K562 (cell line): Measurements from ENCODE around the gene SPCS2. TPM values are rescaled to one million over a fixed set of nuclear protein-coding genes. Genes with fewer than 3 reads are reported as not detected.
A peak's percentile ranks its signal among the peaks of the same experiment; 100 is the strongest.

Source experiments
- ESRRB ChIP-seq: fragments of 250-450 bp; sonication (Bioruptor Pico); IDR thresholded peaks from 2 replicates; pipeline ENCODE4 v1.5.0; 2020; ENCODE audit warnings: mild to moderate bottlenecking, moderate library complexity, borderline replicate concordance
- HMGN3 ChIP-seq: IDR thresholded peaks from 2 replicates; pipeline ENCODE4 v1.6.1; 2011; ENCODE audit warnings: borderline replicate concordance, low read depth, mild to moderate bottlenecking, mixed read lengths, low read length; ENCODE audit not compliant: insufficient read length; ENCODE audit errors: extremely low read depth
- NR4A1 ChIP-seq, 2 experiments: fragments of 250-450 bp in 1 of 2; fragments of 450-650 bp in 1 of 2; sonication (Bioruptor Pico) in 1 of 2; IDR thresholded peaks; 2 replicates each; pipeline versions ENCODE4 v1.4.0 to v1.6.1; 2016 to 2020; ENCODE audit warnings: mild to moderate bottlenecking in 2 of 2, missing compliant biosample characterization in 1 of 2, missing genetic modification characterization in 1 of 2, moderate library complexity in 1 of 2
- POLR2G ChIP-seq: fragments of 200-400 bp; formaldehyde crosslinking; IDR thresholded peaks from 2 replicates; pipeline ENCODE4 v1.6.1; 2017; ENCODE audit warnings: low read depth, mild to moderate bottlenecking, antibody characterized with exemption, low read length, moderate library complexity
- PRPF4 ChIP-seq: fragments of 200-400 bp; formaldehyde crosslinking; IDR thresholded peaks from one replicate; pipeline ENCODE4 v1.6.1; 2017; ENCODE audit warnings: low read length, low read depth, mild to moderate bottlenecking; ENCODE audit not compliant: insufficient read depth, poor library complexity, severe bottlenecking
- XRCC5 ChIP-seq: fragments of 200-400 bp; formaldehyde crosslinking; IDR thresholded peaks from 2 replicates; pipeline ENCODE4 v1.6.1; 2017; ENCODE audit warnings: low read depth, mild to moderate bottlenecking, low read length
- ZNF184 ChIP-seq: sonication (generic); formaldehyde crosslinking; IDR thresholded peaks from 2 replicates; pipeline ENCODE4 v1.5.0; 2020; ENCODE audit warnings: missing genetic modification reagents
- ZNF282 ChIP-seq: sonication (generic); formaldehyde crosslinking; IDR thresholded peaks from 2 replicates; pipeline ENCODE4 v1.8.1; 2023; ENCODE audit warnings: missing genetic modification reagents
- ZNF316 ChIP-seq: fragments of 450-650 bp; IDR thresholded peaks from 2 replicates; pipeline ENCODE4 v1.6.1; 2016
- polyA plus RNA-seq, 8 experiments: library from polyadenylated mRNA; depleted of rRNA in 4 of 8; stranded (reverse) in 5 of 8; unstranded in 3 of 8; fragments of >200 nt; fragmentation: Nextera tagmentation in 2 of 8; fragmentation: Illumina TruSeq in 1 of 8; extraction: Ambion mirVana in 2 of 8; extraction: Trizol in 1 of 8; gene quantifications; 2 replicates each; pipeline versions ENCODE4 v1.2.1 to v1.2.3, GENCODE V29; 2011 to 2014; ENCODE audit warnings: inconsistent platforms in 1 of 8, missing spikeins in 1 of 8
- total RNA-seq, 7 experiments: library from RNA; depleted of rRNA in 6 of 7; stranded (reverse); fragments of >200 nt in 6 of 7; fragmentation: Illumina TruSeq in 2 of 7; extraction: Trizol in 2 of 7; gene quantifications; 2 replicates each; pipeline versions ENCODE4 v1.2.1 to v1.2.3, GENCODE V29; 2011 to 2021; ENCODE audit warnings: low replicate concordance in 1 of 7
- TF ChIP-seq, protein P1 (sequence below): sonication (generic); formaldehyde crosslinking; IDR thresholded peaks from 2 replicates; pipeline ENCODE4 v1.8.1; 2023; ENCODE audit warnings: mild to moderate bottlenecking, missing genetic modification reagents
- TF ChIP-seq, protein P2 (sequence below): IDR thresholded peaks from 2 replicates; pipeline ENCODE4 v1.6.1; 2014; ENCODE audit warnings: antibody characterized with exemption
- TF ChIP-seq, protein P3 (sequence below), 3 experiments: IDR thresholded peaks in 2 of 3; conservative IDR thresholded peaks in 1 of 3; 2 replicates each; pipeline ENCODE4 v1.5.1; 2011 to 2012; ENCODE audit warnings: low read length in 3 of 3, mild to moderate bottlenecking in 3 of 3, control low read depth in 2 of 3, improper control_type of control experiment in 1 of 3, inconsistent platforms in 1 of 3, low read depth in 1 of 3, mixed read lengths in 1 of 3, moderate library complexity in 1 of 3; ENCODE audit not compliant: insufficient read depth in 2 of 3
- TF ChIP-seq, protein P4 (sequence below): sonication (generic); formaldehyde crosslinking; IDR thresholded peaks from 2 replicates; pipeline ENCODE4 v1.8.0; 2022; ENCODE audit warnings: mild to moderate bottlenecking, missing genetic modification reagents
- TF ChIP-seq, protein P5 (sequence below), 2 experiments: fragments of 150-350 bp in 1 of 2; IDR thresholded peaks; 2 replicates each; pipeline ENCODE4 v1.6.1; 2012 to 2016; ENCODE audit warnings: low read depth in 2 of 2, low read length in 2 of 2, mild to moderate bottlenecking in 1 of 2, moderate library complexity in 1 of 2
- TF ChIP-seq, protein P6 (sequence below): fragments of 450-650 bp; formaldehyde crosslinking; conservative IDR thresholded peaks from 2 replicates; pipeline ENCODE4 v1.4.0; 2022; ENCODE audit warnings: mild to moderate bottlenecking, missing genetic modification characterization

The SPCS2 gene
- total and polyA plus RNA-seq, 9 of the 15 experiments (the other 6 are each of a cell fraction or from before 2014, with no cell fraction given) = 38.2 to 458 (median 193) TPM

DNA sequence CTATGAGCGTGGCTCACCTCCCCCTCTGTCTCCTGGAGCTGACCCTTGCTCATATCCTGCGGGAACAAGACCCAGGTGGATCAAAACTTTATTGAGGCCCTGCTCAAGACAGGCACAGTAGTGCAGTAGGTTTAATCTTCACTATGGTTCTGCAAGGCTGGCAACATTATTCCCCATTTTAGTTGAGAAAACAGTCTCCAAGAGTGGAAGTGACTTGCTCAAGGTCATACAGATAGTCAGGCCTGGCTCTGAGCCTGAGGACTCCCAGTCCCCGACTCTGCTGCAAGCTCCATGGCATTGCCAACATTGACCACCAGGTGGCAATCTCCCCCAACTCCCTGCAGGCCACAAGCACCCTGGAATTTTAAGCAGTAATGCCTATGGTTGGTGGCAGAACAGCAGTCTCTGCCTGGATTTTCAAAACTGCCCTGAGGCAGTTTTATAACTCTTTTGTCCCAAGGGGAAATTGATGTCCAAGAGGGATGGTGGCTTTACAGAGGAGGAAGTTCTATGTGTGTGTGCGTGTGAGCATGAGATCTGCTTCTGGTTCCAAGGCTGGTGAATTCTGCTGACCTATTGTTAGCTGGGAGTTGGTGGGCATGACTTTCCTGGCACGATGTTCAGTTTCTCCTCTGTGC lies 73.8 kb downstream of the SPCS2 start (continued):
- TF ChIP-seq, protein P1, sequence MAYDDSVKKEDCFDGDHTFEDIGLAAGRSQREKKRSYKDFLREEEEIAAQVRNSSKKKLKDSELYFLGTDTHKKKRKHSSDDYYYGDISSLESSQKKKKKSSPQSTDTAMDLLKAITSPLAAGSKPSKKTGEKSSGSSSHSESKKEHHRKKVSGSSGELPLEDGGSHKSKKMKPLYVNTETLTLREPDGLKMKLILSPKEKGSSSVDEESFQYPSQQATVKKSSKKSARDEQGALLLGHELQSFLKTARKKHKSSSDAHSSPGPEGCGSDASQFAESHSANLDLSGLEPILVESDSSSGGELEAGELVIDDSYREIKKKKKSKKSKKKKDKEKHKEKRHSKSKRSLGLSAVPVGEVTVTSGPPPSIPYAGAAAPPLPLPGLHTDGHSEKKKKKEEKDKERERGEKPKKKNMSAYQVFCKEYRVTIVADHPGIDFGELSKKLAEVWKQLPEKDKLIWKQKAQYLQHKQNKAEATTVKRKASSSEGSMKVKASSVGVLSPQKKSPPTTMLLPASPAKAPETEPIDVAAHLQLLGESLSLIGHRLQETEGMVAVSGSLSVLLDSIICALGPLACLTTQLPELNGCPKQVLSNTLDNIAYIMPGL (CRISPR knock-in tag) = no peak; the same call in 1 of the 2 replicates
- TF ChIP-seq, protein P2, sequence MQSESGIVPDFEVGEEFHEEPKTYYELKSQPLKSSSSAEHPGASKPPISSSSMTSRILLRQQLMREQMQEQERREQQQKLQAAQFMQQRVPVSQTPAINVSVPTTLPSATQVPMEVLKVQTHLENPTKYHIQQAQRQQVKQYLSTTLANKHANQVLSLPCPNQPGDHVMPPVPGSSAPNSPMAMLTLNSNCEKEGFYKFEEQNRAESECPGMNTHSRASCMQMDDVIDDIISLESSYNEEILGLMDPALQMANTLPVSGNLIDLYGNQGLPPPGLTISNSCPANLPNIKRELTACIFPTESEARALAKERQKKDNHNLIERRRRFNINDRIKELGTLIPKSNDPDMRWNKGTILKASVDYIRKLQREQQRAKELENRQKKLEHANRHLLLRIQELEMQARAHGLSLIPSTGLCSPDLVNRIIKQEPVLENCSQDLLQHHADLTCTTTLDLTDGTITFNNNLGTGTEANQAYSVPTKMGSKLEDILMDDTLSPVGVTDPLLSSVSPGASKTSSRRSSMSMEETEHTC = no peak
- TF ChIP-seq, protein P3, sequence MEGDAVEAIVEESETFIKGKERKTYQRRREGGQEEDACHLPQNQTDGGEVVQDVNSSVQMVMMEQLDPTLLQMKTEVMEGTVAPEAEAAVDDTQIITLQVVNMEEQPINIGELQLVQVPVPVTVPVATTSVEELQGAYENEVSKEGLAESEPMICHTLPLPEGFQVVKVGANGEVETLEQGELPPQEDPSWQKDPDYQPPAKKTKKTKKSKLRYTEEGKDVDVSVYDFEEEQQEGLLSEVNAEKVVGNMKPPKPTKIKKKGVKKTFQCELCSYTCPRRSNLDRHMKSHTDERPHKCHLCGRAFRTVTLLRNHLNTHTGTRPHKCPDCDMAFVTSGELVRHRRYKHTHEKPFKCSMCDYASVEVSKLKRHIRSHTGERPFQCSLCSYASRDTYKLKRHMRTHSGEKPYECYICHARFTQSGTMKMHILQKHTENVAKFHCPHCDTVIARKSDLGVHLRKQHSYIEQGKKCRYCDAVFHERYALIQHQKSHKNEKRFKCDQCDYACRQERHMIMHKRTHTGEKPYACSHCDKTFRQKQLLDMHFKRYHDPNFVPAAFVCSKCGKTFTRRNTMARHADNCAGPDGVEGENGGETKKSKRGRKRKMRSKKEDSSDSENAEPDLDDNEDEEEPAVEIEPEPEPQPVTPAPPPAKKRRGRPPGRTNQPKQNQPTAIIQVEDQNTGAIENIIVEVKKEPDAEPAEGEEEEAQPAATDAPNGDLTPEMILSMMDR (IDR thresholded peaks at IDR 0.05 in 2 of 3, conservative IDR thresholded peaks at IDR 0.05 in 1 of 3; ENCODE audit: insufficient read depth in 2 of 3, low read depth in 1 of 3, low read length in 3 of 3) = peak; percentile 97 to 99 (median 99)
- TF ChIP-seq, protein P4, sequence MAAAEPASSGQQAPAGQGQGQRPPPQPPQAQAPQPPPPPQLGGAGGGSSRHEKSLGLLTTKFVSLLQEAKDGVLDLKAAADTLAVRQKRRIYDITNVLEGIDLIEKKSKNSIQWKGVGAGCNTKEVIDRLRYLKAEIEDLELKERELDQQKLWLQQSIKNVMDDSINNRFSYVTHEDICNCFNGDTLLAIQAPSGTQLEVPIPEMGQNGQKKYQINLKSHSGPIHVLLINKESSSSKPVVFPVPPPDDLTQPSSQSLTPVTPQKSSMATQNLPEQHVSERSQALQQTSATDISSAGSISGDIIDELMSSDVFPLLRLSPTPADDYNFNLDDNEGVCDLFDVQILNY (CRISPR knock-in tag) = no peak
- TF ChIP-seq, protein P5, sequence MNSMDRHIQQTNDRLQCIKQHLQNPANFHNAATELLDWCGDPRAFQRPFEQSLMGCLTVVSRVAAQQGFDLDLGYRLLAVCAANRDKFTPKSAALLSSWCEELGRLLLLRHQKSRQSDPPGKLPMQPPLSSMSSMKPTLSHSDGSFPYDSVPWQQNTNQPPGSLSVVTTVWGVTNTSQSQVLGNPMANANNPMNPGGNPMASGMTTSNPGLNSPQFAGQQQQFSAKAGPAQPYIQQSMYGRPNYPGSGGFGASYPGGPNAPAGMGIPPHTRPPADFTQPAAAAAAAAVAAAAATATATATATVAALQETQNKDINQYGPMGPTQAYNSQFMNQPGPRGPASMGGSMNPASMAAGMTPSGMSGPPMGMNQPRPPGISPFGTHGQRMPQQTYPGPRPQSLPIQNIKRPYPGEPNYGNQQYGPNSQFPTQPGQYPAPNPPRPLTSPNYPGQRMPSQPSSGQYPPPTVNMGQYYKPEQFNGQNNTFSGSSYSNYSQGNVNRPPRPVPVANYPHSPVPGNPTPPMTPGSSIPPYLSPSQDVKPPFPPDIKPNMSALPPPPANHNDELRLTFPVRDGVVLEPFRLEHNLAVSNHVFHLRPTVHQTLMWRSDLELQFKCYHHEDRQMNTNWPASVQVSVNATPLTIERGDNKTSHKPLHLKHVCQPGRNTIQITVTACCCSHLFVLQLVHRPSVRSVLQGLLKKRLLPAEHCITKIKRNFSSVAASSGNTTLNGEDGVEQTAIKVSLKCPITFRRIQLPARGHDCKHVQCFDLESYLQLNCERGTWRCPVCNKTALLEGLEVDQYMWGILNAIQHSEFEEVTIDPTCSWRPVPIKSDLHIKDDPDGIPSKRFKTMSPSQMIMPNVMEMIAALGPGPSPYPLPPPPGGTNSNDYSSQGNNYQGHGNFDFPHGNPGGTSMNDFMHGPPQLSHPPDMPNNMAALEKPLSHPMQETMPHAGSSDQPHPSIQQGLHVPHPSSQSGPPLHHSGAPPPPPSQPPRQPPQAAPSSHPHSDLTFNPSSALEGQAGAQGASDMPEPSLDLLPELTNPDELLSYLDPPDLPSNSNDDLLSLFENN (IDR thresholded peaks at IDR 0.05; ENCODE audit: low read depth in 2 of 2, low read length in 2 of 2) = no peak
- TF ChIP-seq NR4A1 (CRISPR knock-in tag; IDR thresholded peaks at IDR 0.05) = no peak
- TF ChIP-seq NR4A1 (tag; IDR thresholded peaks at IDR 0.05) = no peak
- TF ChIP-seq, protein P6, sequence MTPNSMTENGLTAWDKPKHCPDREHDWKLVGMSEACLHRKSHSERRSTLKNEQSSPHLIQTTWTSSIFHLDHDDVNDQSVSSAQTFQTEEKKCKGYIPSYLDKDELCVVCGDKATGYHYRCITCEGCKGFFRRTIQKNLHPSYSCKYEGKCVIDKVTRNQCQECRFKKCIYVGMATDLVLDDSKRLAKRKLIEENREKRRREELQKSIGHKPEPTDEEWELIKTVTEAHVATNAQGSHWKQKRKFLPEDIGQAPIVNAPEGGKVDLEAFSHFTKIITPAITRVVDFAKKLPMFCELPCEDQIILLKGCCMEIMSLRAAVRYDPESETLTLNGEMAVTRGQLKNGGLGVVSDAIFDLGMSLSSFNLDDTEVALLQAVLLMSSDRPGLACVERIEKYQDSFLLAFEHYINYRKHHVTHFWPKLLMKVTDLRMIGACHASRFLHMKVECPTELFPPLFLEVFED (CRISPR knock-in tag) = no peak; the same call in 1 of the 2 replicates
- peak; percentile 48; the same call in 1 of the 2 replicates for TF ChIP-seq ZNF316
- no peak for TF ChIP-seq ZNF184 (CRISPR knock-in tag)
- TF ChIP-seq POLR2G = no peak
- 0 out of 2 replicates have a peak, but pooled peaks have one; percentile 35 for TF ChIP-seq XRCC5
- no peak for TF ChIP-seq ESRRB (CRISPR knock-in tag)
- TF ChIP-seq ZNF282 (CRISPR knock-in tag) = no peak
- TF ChIP-seq HMGN3 = no peak
- TF ChIP-seq PRPF4 = no peak
